MCF 10A (cell line): ENCODE measurements around the gene MEX3A. TPM values are rescaled to one million over a fixed set of nuclear protein-coding genes. Genes with fewer than 3 reads are reported as not detected.

Experiments used
- BruUV-seq: library from RNA; stranded (reverse); fragments of 400-500 nt; replicated peaks from 2 replicates; lab custom pipeline; 2021; lab: Mats Ljungman, UMichigan
- CTCF ChIA-PET: fragments of 300-600 bp; sonication (Branson Sonifier 250); formaldehyde crosslinking; extraction: SDS; loops from one replicate; lab custom pipeline; 2021; ENCODE audit warnings: antibody characterized with exemption, inconsistent platforms; lab: Yijun Ruan, JAX
- POLR2A ChIA-PET: fragments of 300-600, 350-650 bp; sonication (Branson Sonifier 250); formaldehyde crosslinking; extraction: SDS; loops from one replicate; lab custom pipeline; 2020; ENCODE audit warnings: antibody characterized with exemption, inconsistent platforms; lab: Yijun Ruan, JAX
- DNase-seq: peaks from one replicate; pipeline ENCODE4 v3.0.0-alpha.2; 2018; ENCODE audit not compliant: unreplicated experiment
- H3K27ac Mint-ChIP-seq: one replicate; pipeline ENCODE4 v1.8.0; 2022; ENCODE audit warnings: mild to moderate bottlenecking, low read depth, mixed read lengths; ENCODE audit not compliant: unreplicated experiment
- H3K27me3 Mint-ChIP-seq: one replicate; pipeline ENCODE4 v1.8.0; 2022; ENCODE audit warnings: mixed read lengths; ENCODE audit not compliant: insufficient read depth, unreplicated experiment
- H3K36me3 Mint-ChIP-seq: one replicate; pipeline ENCODE4 v1.8.0; 2022; ENCODE audit warnings: mild to moderate bottlenecking, moderate library complexity, mixed read lengths; ENCODE audit not compliant: insufficient read depth, unreplicated experiment
- H3K4me1 Mint-ChIP-seq: one replicate; pipeline ENCODE4 v1.8.0; 2022; ENCODE audit warnings: mixed read lengths; ENCODE audit not compliant: insufficient read depth, unreplicated experiment
- H3K4me3 Mint-ChIP-seq: one replicate; pipeline ENCODE4 v1.8.0; 2022; ENCODE audit warnings: mild to moderate bottlenecking, moderate library complexity, mixed read lengths; ENCODE audit not compliant: unreplicated experiment
- H3K9me3 Mint-ChIP-seq: one replicate; pipeline ENCODE4 v1.8.0; 2022; ENCODE audit warnings: mixed read lengths; ENCODE audit not compliant: unreplicated experiment
- intact Hi-C: fragments of 100-400 bp; cut with micrococcal nuclease; formaldehyde crosslinking; loops from 2 replicates; pipeline ENCODE4 v1.14.1; 2022
- total RNA-seq: library from RNA; stranded (reverse); gene quantifications from 2 replicates; pipeline ENCODE4 v1.2.3, GENCODE V29; 2022
- TF ChIP-seq, protein P1 (sequence below): fragments of 200-600 bp; IDR thresholded peaks from one replicate; pipeline ENCODE4 v1.8.0; 2022; ENCODE audit warnings: antibody characterized with exemption, mild to moderate bottlenecking; ENCODE audit not compliant: unreplicated experiment

The MEX3A gene
- total RNA-seq, 1 experiment from 2014 or later = 0.91 TPM

DNA sequence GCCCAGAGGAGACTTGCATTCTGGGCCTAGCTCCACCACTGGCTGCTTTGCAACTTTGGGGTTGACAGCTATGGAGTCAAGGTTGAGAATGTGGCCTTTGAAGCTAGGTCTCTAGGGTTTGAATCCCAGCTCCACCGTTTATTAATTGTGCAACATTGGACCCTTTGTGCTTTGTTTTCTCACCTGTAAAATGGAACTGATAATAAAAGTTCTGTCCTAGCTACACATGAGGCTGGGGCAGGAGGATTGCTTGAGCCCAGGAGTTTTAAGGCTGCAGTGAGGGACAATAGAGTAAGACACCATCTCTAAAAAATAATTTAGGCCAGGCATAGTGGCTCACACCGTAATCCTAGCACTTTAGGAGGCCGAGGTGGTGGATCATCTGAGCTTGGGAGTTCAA is 17.0 kb upstream of the MEX3A start:
- no peaks in the 10 kb centered on the region for H3K9me3 Mint-ChIP-seq
- H3K27me3 Mint-ChIP-seq = no peaks in the 10 kb centered on the region
- TF ChIP-seq, protein P1, sequence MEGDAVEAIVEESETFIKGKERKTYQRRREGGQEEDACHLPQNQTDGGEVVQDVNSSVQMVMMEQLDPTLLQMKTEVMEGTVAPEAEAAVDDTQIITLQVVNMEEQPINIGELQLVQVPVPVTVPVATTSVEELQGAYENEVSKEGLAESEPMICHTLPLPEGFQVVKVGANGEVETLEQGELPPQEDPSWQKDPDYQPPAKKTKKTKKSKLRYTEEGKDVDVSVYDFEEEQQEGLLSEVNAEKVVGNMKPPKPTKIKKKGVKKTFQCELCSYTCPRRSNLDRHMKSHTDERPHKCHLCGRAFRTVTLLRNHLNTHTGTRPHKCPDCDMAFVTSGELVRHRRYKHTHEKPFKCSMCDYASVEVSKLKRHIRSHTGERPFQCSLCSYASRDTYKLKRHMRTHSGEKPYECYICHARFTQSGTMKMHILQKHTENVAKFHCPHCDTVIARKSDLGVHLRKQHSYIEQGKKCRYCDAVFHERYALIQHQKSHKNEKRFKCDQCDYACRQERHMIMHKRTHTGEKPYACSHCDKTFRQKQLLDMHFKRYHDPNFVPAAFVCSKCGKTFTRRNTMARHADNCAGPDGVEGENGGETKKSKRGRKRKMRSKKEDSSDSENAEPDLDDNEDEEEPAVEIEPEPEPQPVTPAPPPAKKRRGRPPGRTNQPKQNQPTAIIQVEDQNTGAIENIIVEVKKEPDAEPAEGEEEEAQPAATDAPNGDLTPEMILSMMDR = no peak
- CTCF ChIA-PET = interaction anchor here (0.6 to 26.9 kb wide), 5 partner anchors 3 to 142 kb away, joined by 3 to 1892 read pairs (median 234); partner anchors contain the start of genes LMNA and SEMA4A
- H3K4me3 Mint-ChIP-seq = no peak overlapping the region
- H3K36me3 Mint-ChIP-seq = peaks cover under 1% of the 10 kb centered on the region
- intact Hi-C loops = no loop called here
- no peak for DNase-seq
- POLR2A ChIA-PET = interaction anchor here (0.9 to 28.2 kb wide), 4 partner anchors 8 to 183 kb away, joined by 4 to 960 read pairs (median 5); partner anchors contain the start of genes LMNA and SMG5
- no peak overlapping the region for H3K27ac Mint-ChIP-seq
- H3K4me1 Mint-ChIP-seq = peaks cover 52% of the 10 kb centered on the region
- BruUV-seq = no TSS peak

DNA sequence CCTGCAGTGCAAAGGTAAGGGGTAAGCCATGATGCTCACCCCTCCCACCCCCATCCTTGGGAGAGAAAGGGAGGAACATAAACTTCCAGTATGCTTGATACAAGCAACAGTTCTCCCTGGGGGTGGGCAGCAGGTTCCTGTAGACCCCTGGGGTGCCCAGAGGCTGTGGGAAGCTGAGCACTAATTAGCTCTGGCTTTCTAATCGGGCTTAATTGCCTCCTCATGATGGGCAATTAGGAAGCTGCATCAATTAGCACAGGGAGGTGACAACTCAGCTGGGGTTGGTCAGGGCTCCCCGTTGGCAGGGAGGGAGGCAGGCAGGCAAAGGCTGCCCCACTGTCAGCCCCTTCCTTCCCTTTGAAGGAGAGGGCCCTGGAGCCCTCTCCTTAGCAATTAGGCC is 16.5 kb upstream of the MEX3A start:
- Mint-ChIP-seq H3K4me3 (no peak overlapping the region), H3K36me3 (no peaks in the 10 kb centered on the region), H3K27ac (no peak overlapping the region), H3K27me3 (no peaks in the 10 kb centered on the region), H3K9me3 (no peaks in the 10 kb centered on the region), H3K4me1 (peaks cover 47% of the 10 kb centered on the region)
- no peak for DNase-seq
- BruUV-seq = no TSS peak
- intact Hi-C loops = no loop called here
- POLR2A ChIA-PET = interaction anchor here (0.9 to 28.2 kb wide), 3 partner anchors 8 to 183 kb away, joined by 3 to 960 read pairs (median 4); partner anchors contain the start of genes LMNA and SMG5
- CTCF ChIA-PET = interaction anchor here (0.6 to 26.9 kb wide), 5 partner anchors 4 to 129 kb away, joined by 3 to 1892 read pairs (median 234); partner anchors contain the start of genes LMNA and SEMA4A
- TF ChIP-seq, protein P1 = no peak

DNA sequence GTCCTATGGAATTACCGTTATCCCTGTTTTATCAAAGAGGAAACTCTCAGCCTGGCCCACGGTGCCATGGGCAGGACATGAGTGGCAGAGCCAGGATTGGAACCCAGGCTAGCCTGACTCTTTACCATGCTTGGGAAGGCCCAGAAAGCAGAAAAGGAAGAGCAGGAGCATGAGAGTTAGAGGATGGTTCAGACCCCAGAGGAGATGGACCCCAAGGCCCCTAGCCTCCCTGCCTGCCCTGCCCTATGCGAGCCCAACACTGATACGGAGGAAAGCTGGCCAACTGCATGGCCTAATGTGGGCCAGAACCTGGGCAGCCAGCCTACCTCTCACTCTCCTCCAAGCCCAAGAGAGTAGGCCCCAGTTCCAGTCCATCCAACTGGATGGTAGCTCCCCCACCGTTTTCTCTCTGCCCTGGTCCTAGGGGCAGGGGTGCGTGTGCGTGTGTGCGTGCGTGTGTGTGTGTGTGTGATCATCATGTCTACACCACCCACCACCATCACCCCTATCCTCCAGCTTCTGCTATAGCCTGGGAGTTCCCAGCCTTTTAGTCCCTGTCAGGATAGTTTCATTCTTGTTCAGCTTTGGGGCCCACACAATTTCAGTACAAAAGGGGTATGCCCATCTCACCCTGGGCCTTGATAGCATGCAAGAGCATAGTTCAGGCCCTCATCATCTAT is 15.4 kb upstream of the MEX3A start:
- POLR2A ChIA-PET = interaction anchor here (0.6 to 28.2 kb wide), 9 partner anchors 9 to 206 kb away, joined by 3 to 960 read pairs (median 3); partner anchors contain the start of genes LMNA and PMF1
- peaks cover 36% of the 10 kb centered on the region for H3K4me1 Mint-ChIP-seq
- H3K27me3 Mint-ChIP-seq = no peaks in the 10 kb centered on the region
- no peak overlapping the region for H3K4me3 Mint-ChIP-seq
- intact Hi-C loops = no loop called here
- DNase-seq = no peak
- no peaks in the 10 kb centered on the region for H3K9me3 Mint-ChIP-seq
- CTCF ChIA-PET = interaction anchor here (0.7 to 26.9 kb wide), 16 partner anchors 5 to 237 kb away, joined by 3 to 1892 read pairs (median 4); partner anchors contain the start of genes LMNA and SEMA4A
- no TSS peak for BruUV-seq
- H3K27ac Mint-ChIP-seq = no peak overlapping the region
- no peaks in the 10 kb centered on the region for H3K36me3 Mint-ChIP-seq
- TF ChIP-seq, protein P1 = no peak
